H1 (cell line): ENCODE results near the gene TIMM23. TPM values are rescaled to one million over a fixed set of nuclear protein-coding genes. Genes with fewer than 3 reads are reported as not detected.
"Not testable (repeated sequence)": the region's sequence is repeated elsewhere in the genome, so short reads cannot be mapped to it uniquely, and the experiment has no call there.

Experiments
- CTCF ChIA-PET: fragments of 300-600 bp; sonication (Branson Sonifier 250); formaldehyde crosslinking; loops from one replicate; lab custom pipeline; 2021; ENCODE audit not compliant: partially characterized antibody; lab: Charles Lee
- POLR2A ChIA-PET: fragments of 300-600 bp; sonication (Branson Sonifier 250); formaldehyde crosslinking; loops from one replicate; lab custom pipeline; 2021; ENCODE audit warnings: inconsistent platforms; ENCODE audit not compliant: partially characterized antibody; lab: Charles Lee
- DNase-seq, 2 experiments: peaks; one replicate each; pipeline versions ENCODE4 v3.0.0 to v3.0.0-alpha.2; 2010 to 2022; ENCODE audit warnings: low spot score in 2 of 2, low read depth in 1 of 2, mixed read lengths in 1 of 2
- FAIRE-seq: peaks from 2 replicates; lab custom pipeline; 2011; peaks lifted over from hg19 to GRCh38; lab: Jason Lieb, UNC
- H2AFZ ChIP-seq: 2 replicates; pipeline ENCODE4 v1.8.1; 2012; ENCODE audit warnings: low read length, inconsistent platforms
- H2AK5ac ChIP-seq: 2 replicates; pipeline ENCODE4 v1.6.1; 2013; ENCODE audit warnings: low read depth, low read length
- H2BK120ac ChIP-seq: replicated peaks from 2 replicates; pipeline ENCODE3; 2013; ENCODE audit warnings: low read depth, low read length, inconsistent platforms
- H2BK12ac ChIP-seq: 2 replicates; pipeline ENCODE4 v1.6.1; 2013; ENCODE audit warnings: low read depth, low read length
- H2BK15ac ChIP-seq: 2 replicates; pipeline ENCODE4 v1.6.1; 2013; ENCODE audit warnings: low read length
- H2BK20ac ChIP-seq: 2 replicates; pipeline ENCODE4 v1.6.1; 2013; ENCODE audit warnings: low read length
- H2BK5ac ChIP-seq: 2 replicates; pipeline ENCODE4 v1.6.1; 2013; ENCODE audit warnings: low read depth, low read length
- H3K14ac ChIP-seq: 2 replicates; pipeline ENCODE4 v1.6.1; 2013; ENCODE audit warnings: inconsistent platforms; ENCODE audit not compliant: insufficient read length
- H3K18ac ChIP-seq: 2 replicates; pipeline ENCODE4 v1.6.1; 2013; ENCODE audit warnings: low read length; ENCODE audit errors: extremely low read depth
- H3K23ac ChIP-seq: 2 replicates; pipeline ENCODE4 v1.6.1; 2013; ENCODE audit warnings: inconsistent platforms; ENCODE audit not compliant: insufficient read length
- H3K23me2 ChIP-seq: 2 replicates; pipeline ENCODE4 v1.6.1; 2013; ENCODE audit warnings: low read depth, low read length
- H3K27ac ChIP-seq: 2 replicates; pipeline ENCODE4 v1.6.1; 2011; ENCODE audit warnings: low read depth, low read length, inconsistent platforms
- H3K27me3 ChIP-seq, 4 experiments: replicated peaks in 1 of 4; 1 replicate in 1 of 4; 2 replicates in 3 of 4; pipeline versions ENCODE4 v1.6.1 to v1.8.1; 2011 to 2013; ENCODE audit warnings: low read length in 3 of 4, mild to moderate bottlenecking in 3 of 4, inconsistent platforms in 2 of 4, mixed read lengths in 2 of 4, moderate library complexity in 1 of 4; ENCODE audit not compliant: control insufficient read depth in 3 of 4, insufficient read depth in 3 of 4; ENCODE audit errors: extremely low read depth in 1 of 4
- H3K36me3 ChIP-seq, 4 experiments: 2 replicates each; pipeline versions ENCODE4 v1.6.1 to v1.8.1; 2011 to 2013; ENCODE audit warnings: mild to moderate bottlenecking in 4 of 4, low read length in 3 of 4, moderate library complexity in 2 of 4, control low read depth in 1 of 4, inconsistent platforms in 1 of 4; ENCODE audit not compliant: insufficient read depth in 4 of 4, control insufficient read depth in 2 of 4
- H3K4ac ChIP-seq: replicated peaks from 2 replicates; pipeline ENCODE3; 2013; ENCODE audit warnings: low read length, low read depth, mixed read lengths, inconsistent platforms; ENCODE audit not compliant: insufficient read length
- H3K4me1 ChIP-seq, 4 experiments: replicated peaks in 1 of 4; 1 replicate in 1 of 4; 2 replicates in 3 of 4; pipeline versions ENCODE4 v1.6.1 to v1.8.1; 2011 to 2013; ENCODE audit warnings: low read length in 3 of 4, inconsistent platforms in 2 of 4, mixed read lengths in 1 of 4; ENCODE audit not compliant: insufficient read depth in 4 of 4, control insufficient read depth in 3 of 4
- H3K4me2 ChIP-seq, 2 experiments: 2 replicates each; pipeline versions ENCODE4 v1.6.1 to v1.8.1; 2011 to 2013; ENCODE audit warnings: low read depth in 2 of 2, low read length in 2 of 2, control low read depth in 1 of 2, inconsistent platforms in 1 of 2, mild to moderate bottlenecking in 1 of 2; ENCODE audit not compliant: insufficient read depth in 1 of 2
- H3K4me3 ChIP-seq, 4 experiments: fragments of 200-600, 300-600 bp in 1 of 4; sonication (generic), shearing (Covaris generic), sonication (Bioruptor Twin) in 1 of 4; 2 replicates each; pipeline versions ENCODE4 v1.5.1 to v1.8.1; 2011 to 2016; ENCODE audit warnings: low read length in 4 of 4, low read depth in 3 of 4, control low read depth in 2 of 4, inconsistent platforms in 2 of 4, mild to moderate bottlenecking in 2 of 4, mixed read lengths in 1 of 4, moderate library complexity in 1 of 4; ENCODE audit not compliant: insufficient read depth in 2 of 4; ENCODE audit errors: extremely low read depth in 1 of 4
- H3K56ac ChIP-seq: replicated peaks from 2 replicates; pipeline ENCODE3; 2013; ENCODE audit warnings: low read depth, mild to moderate bottlenecking, mixed read lengths, low read length, inconsistent platforms; ENCODE audit not compliant: insufficient read length
- H3K79me1 ChIP-seq: 2 replicates; pipeline ENCODE4 v1.6.1; 2013; ENCODE audit warnings: low read depth, low read length, control low read depth
- H3K79me2 ChIP-seq, 2 experiments: 2 replicates each; pipeline versions ENCODE4 v1.6.1 to v1.8.1; 2012 to 2013; ENCODE audit warnings: low read length in 2 of 2, mild to moderate bottlenecking in 2 of 2, inconsistent platforms in 1 of 2; ENCODE audit not compliant: insufficient read depth in 2 of 2, control insufficient read depth in 1 of 2
- H3K9ac ChIP-seq, 4 experiments: replicated peaks in 1 of 4; 1 replicate in 1 of 4; 2 replicates in 3 of 4; pipeline versions ENCODE4 v1.6.1 to v1.8.1; 2011 to 2013; ENCODE audit warnings: low read depth in 3 of 4, low read length in 3 of 4, control low read depth in 2 of 4, mild to moderate bottlenecking in 2 of 4, moderate library complexity in 2 of 4, inconsistent platforms in 1 of 4; ENCODE audit errors: extremely low read depth in 1 of 4
- H3K9me3 ChIP-seq, 2 experiments: 2 replicates each; pipeline versions ENCODE4 v1.6.1 to v1.8.1; 2012 to 2013; ENCODE audit warnings: mild to moderate bottlenecking in 2 of 2, moderate library complexity in 2 of 2, control low read depth in 1 of 2, inconsistent platforms in 1 of 2, low read depth in 1 of 2, low read length in 1 of 2, mixed read lengths in 1 of 2; ENCODE audit not compliant: insufficient read depth in 2 of 2
- H4K20me1 ChIP-seq, 2 experiments: replicated peaks in 1 of 2; 2 replicates each; pipeline versions ENCODE3 to v1.8.1; 2011 to 2013; ENCODE audit warnings: inconsistent platforms in 2 of 2, low read length in 2 of 2, mild to moderate bottlenecking in 1 of 2; ENCODE audit not compliant: insufficient read depth in 2 of 2, control insufficient read depth in 1 of 2
- H4K5ac ChIP-seq: 2 replicates; pipeline ENCODE4 v1.6.1; 2013; ENCODE audit warnings: low read length, low read depth, mixed read lengths, inconsistent platforms; ENCODE audit not compliant: insufficient read length
- H4K8ac ChIP-seq: 2 replicates; pipeline ENCODE4 v1.8.0; 2013; ENCODE audit warnings: mild to moderate bottlenecking, moderate library complexity, low read length, inconsistent platforms; ENCODE audit not compliant: insufficient read depth; ENCODE audit errors: extremely low read depth
- H4K91ac ChIP-seq: replicated peaks from 2 replicates; pipeline ENCODE3; 2013; ENCODE audit warnings: low read length, mixed read lengths, inconsistent platforms; ENCODE audit not compliant: insufficient read length
- WGBS, 2 experiments: shearing (Covaris generic) in 1 of 2; methylation state at CpG; one replicate each; pipeline versions ENCODE4 v1.1.6 to v1.1.7; 2013 to 2015; ENCODE audit warnings: low lambda C conversion rate in 2 of 2, mixed read lengths in 2 of 2, inconsistent platforms in 1 of 2, low coverage in 1 of 2, missing lambda C conversion rate in 1 of 2; ENCODE audit not compliant: insufficient replicate concordance in 2 of 2, insufficient coverage in 1 of 2, insufficient read length in 1 of 2; ENCODE audit errors: extremely low coverage in 1 of 2, missing lambda C conversion rate in 1 of 2; 5-methylcytosine and 5-hydroxymethylcytosine counted together
- polyA plus RNA-seq, 7 experiments: library from polyadenylated mRNA; depleted of rRNA in 3 of 7; stranded (reverse) in 5 of 7; unstranded in 2 of 7; fragments of >200 nt in 5 of 7; fragments of 200-250 nt in 2 of 7; gene quantifications; 1 replicate in 5 of 7; 2 replicates in 1 of 7; 4 replicates in 1 of 7; pipeline versions ENCODE4 v1.2.1 to v1.2.3, GENCODE V29; 2011 to 2013; ENCODE audit warnings: missing spikeins in 2 of 7, mixed read lengths in 2 of 7
- total RNA-seq: library from RNA; stranded (reverse); fragmentation: NEBNext Ultra II Directional; extraction: Animal tissue kit (Norgen Biotek cat#: 25700); gene quantifications from 2 replicates; pipeline ENCODE4 v1.2.1, GENCODE V29; 2021

The TIMM23 gene
- total and polyA plus RNA-seq, 2 of the 8 experiments (the other 6 are each of a cell fraction or from before 2014, with no cell fraction given) = 101 to 130 TPM

GRCh38 chr10:45962686-45963452, 9.4 kb upstream of the TIMM23 start:
- H3K36me3 ChIP-seq, H3K79me1 ChIP-seq, H3K4me1 ChIP-seq, H4K5ac ChIP-seq, H2BK120ac ChIP-seq, H3K56ac ChIP-seq, H3K23me2 ChIP-seq, H3K4ac ChIP-seq, H2AK5ac ChIP-seq, H3K9me3 ChIP-seq, H3K4me3 ChIP-seq, FAIRE-seq, H4K8ac ChIP-seq, H3K14ac ChIP-seq, H4K20me1 ChIP-seq, H2BK5ac ChIP-seq, H3K18ac ChIP-seq, H2BK12ac ChIP-seq, H2BK15ac ChIP-seq, H3K4me2 ChIP-seq, H2BK20ac ChIP-seq, H3K23ac ChIP-seq, H3K27me3 ChIP-seq, H3K27ac ChIP-seq, H2AFZ ChIP-seq, POLR2A ChIA-PET, H4K91ac ChIP-seq, DNase-seq, CTCF ChIA-PET, H3K9ac ChIP-seq: not testable (repeated sequence)
- H3K79me2 ChIP-seq = peaks cover 0 to 29% of the 10 kb centered on the region in 2 experiments; a peak in 2 of 4 replicates
- WGBS, 2 experiments = 95% methylated on average over 6 of the region's 6 CpGs; no CpG with 5 or more reads in 1 of the 2 experiments
